ENCODE results near the gene MVB12A.
A peak's percentile ranks its signal among the peaks of the same experiment; 100 is the strongest.

MVB12A gene

GRCh38 chr19:17404621-17405249 lies 15.1 kb upstream of the MVB12A start:
- DNase-seq (ENCODE audit: low spot score), result no peak

GRCh38 chr19:17405250-17406045 lies 14.4 kb upstream of the MVB12A start, which contains the start of gene BST2:
TSS of gene BST2 (minus strand) at chr19:17405630. CDS start at chr19:17405575, 55 bp downstream.
- peak; percentile 75 for DNase-seq (ENCODE audit: low spot score)

- DNase-seq (ENCODE audit: low spot score), result peak; percentile 47
These were observed 13.6 kb upstream of the MVB12A start for GRCh38 chr19:17406046-17406886.

- DNase-seq (ENCODE audit: low spot score), result no peak
These were observed 13.0 kb upstream of the MVB12A start for GRCh38 chr19:17406887-17407196.

- DNase-seq (ENCODE audit: low spot score), result no peak
These were observed 9.9 kb upstream of the MVB12A start for GRCh38 chr19:17409990-17410389.

GRCh38 chr19:17411801-17412200 lies 8.0 kb upstream of the MVB12A start:
- no peak for DNase-seq (ENCODE audit: low spot score)

- DNase-seq (ENCODE audit: low spot score), result no peak
These were observed 5.8 kb upstream of the MVB12A start for GRCh38 chr19:17414097-17414496.

GRCh38 chr19:17415121-17415520 lies 4.7 kb upstream of the MVB12A start:
- DNase-seq (ENCODE audit: low spot score), result no peak

GRCh38 chr19:17418710-17419109 lies 1.1 kb upstream of the MVB12A start:
- DNase-seq (ENCODE audit: low spot score), result no peak

- no peak for DNase-seq (ENCODE audit: low spot score)
These were observed 660 bp upstream of the MVB12A start for GRCh38 chr19:17419154-17419620.

- DNase-seq (ENCODE audit: low spot score), result peak; percentile 29
These were observed 653 bp downstream of the MVB12A start for GRCh38 chr19:17420475-17420924.

- no peak for DNase-seq (ENCODE audit: low spot score)
These were observed 2.1 kb downstream of the MVB12A start for GRCh38 chr19:17421942-17422341.

GRCh38 chr19:17423429-17424208 lies 3.8 kb downstream of the MVB12A start:
- no peak for DNase-seq (ENCODE audit: low spot score)

- peak; percentile 37 for DNase-seq (ENCODE audit: low spot score)
These were observed 5.0 kb downstream of the MVB12A start for GRCh38 chr19:17424743-17425365.

GRCh38 chr19:17429641-17430113 lies 9.8 kb downstream of the MVB12A start:
- DNase-seq (ENCODE audit: low spot score), result no peak

GRCh38 chr19:17431417-17431816 lies 11.6 kb downstream of the MVB12A start:
- DNase-seq (ENCODE audit: low spot score), result no peak

- no peak for DNase-seq (ENCODE audit: low spot score)
These were observed 15.4 kb downstream of the MVB12A start for GRCh38 chr19:17435218-17435617.

- no peak for DNase-seq (ENCODE audit: low spot score)
These were observed 16.4 kb downstream of the MVB12A start for GRCh38 chr19:17436094-17436873.

- DNase-seq (ENCODE audit: low spot score), result no peak
These were observed 17.0 kb downstream of the MVB12A start for GRCh38 chr19:17436874-17437267.

Measured in Ammon's horn (tissue), 1 donor.